ENCODE data around the gene HOXA6. TPM values are rescaled to one million over a fixed set of nuclear protein-coding genes. Genes with fewer than 3 reads are reported as not detected.

HOXA6 gene
- total RNA-seq, 1 experiment from 2014 or later = not detected

DNA sequence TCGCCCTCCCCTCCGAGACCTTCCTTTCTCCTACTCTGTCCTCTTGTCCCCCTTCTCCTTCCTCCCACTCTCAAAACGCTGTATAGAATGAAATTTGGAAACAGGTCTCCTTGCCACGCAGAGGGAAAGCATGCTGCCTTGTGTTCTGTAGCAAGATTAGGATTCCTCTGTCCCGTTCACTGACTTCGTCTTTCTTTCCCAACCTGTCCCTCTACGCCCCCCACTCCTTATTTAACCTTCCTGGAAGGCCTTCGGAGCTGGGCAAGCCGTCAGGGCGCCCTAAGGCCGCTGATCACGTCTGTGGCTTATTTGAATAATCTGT lies 16.4 kb upstream of the HOXA6 start:
- Mint-ChIP-seq H3K36me3 (no peaks in the 10 kb centered on the region), H3K27ac (no peak overlapping the region), H3K4me3 (peak overlapping the region; percentile 46; the same call in 1 of the 2 replicates), H3K27me3 (ENCODE audit: low read depth) (peaks cover 100% of the 10 kb centered on the region), H3K9me3 (no peaks in the 10 kb centered on the region), H3K4me1 (peaks cover 16% of the 10 kb centered on the region)
- POLR2A ChIA-PET = no interaction called here
- TF ChIP-seq ZBTB21 (CRISPR knock-in tag; IDR thresholded peaks at IDR 0.05; ENCODE audit: borderline replicate concordance) (no peak), STAT6 (CRISPR knock-in tag; conservative IDR thresholded peaks at IDR 0.05; ENCODE audit: low read depth) (no peak), JUN (CRISPR knock-in tag; IDR thresholded peaks at IDR 0.05) (no peak), USF2 (CRISPR knock-in tag; IDR thresholded peaks at IDR 0.05) (no peak), SMAD3 (CRISPR knock-in tag; IDR thresholded peaks at IDR 0.05; ENCODE audit: borderline replicate concordance) (no peak), TEAD4 (CRISPR knock-in tag; IDR thresholded peaks at IDR 0.05) (no peak), NR3C1 (CRISPR knock-in tag; conservative IDR thresholded peaks at IDR 0.05; ENCODE audit: low read depth) (no peak), ESRRA (CRISPR knock-in tag; IDR thresholded peaks at IDR 0.05; ENCODE audit: borderline replicate concordance) (no peak), ZNF396 (CRISPR knock-in tag; IDR thresholded peaks at IDR 0.05; ENCODE audit: borderline replicate concordance) (no peak), JAZF1 (CRISPR knock-in tag; IDR thresholded peaks at IDR 0.05) (no peak)
- TF ChIP-seq, protein P1, sequence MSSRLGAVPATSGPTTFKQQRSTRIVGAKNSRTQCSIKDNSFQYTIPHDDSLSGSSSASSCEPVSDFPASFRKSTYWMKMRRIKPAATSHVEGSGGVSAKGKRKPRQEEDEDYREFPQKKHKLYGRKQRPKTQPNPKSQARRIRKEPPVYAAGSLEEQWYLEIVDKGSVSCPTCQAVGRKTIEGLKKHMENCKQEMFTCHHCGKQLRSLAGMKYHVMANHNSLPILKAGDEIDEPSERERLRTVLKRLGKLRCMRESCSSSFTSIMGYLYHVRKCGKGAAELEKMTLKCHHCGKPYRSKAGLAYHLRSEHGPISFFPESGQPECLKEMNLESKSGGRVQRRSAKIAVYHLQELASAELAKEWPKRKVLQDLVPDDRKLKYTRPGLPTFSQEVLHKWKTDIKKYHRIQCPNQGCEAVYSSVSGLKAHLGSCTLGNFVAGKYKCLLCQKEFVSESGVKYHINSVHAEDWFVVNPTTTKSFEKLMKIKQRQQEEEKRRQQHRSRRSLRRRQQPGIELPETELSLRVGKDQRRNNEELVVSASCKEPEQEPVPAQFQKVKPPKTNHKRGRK (CRISPR knock-in tag; IDR thresholded peaks at IDR 0.05; ENCODE audit: borderline replicate concordance) = no peak
- TF ChIP-seq, protein P2, sequence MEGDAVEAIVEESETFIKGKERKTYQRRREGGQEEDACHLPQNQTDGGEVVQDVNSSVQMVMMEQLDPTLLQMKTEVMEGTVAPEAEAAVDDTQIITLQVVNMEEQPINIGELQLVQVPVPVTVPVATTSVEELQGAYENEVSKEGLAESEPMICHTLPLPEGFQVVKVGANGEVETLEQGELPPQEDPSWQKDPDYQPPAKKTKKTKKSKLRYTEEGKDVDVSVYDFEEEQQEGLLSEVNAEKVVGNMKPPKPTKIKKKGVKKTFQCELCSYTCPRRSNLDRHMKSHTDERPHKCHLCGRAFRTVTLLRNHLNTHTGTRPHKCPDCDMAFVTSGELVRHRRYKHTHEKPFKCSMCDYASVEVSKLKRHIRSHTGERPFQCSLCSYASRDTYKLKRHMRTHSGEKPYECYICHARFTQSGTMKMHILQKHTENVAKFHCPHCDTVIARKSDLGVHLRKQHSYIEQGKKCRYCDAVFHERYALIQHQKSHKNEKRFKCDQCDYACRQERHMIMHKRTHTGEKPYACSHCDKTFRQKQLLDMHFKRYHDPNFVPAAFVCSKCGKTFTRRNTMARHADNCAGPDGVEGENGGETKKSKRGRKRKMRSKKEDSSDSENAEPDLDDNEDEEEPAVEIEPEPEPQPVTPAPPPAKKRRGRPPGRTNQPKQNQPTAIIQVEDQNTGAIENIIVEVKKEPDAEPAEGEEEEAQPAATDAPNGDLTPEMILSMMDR (IDR thresholded peaks at IDR 0.05) = no peak
- ATAC-seq (no peak), DNase-seq (ENCODE audit: low spot score) (no peak)
- CTCF ChIA-PET = interaction anchor here (0.8 kb wide), 1 partner anchor 21 kb away, joined by 5 read pairs; the partner anchor contains the start of gene HOXA5

DNA sequence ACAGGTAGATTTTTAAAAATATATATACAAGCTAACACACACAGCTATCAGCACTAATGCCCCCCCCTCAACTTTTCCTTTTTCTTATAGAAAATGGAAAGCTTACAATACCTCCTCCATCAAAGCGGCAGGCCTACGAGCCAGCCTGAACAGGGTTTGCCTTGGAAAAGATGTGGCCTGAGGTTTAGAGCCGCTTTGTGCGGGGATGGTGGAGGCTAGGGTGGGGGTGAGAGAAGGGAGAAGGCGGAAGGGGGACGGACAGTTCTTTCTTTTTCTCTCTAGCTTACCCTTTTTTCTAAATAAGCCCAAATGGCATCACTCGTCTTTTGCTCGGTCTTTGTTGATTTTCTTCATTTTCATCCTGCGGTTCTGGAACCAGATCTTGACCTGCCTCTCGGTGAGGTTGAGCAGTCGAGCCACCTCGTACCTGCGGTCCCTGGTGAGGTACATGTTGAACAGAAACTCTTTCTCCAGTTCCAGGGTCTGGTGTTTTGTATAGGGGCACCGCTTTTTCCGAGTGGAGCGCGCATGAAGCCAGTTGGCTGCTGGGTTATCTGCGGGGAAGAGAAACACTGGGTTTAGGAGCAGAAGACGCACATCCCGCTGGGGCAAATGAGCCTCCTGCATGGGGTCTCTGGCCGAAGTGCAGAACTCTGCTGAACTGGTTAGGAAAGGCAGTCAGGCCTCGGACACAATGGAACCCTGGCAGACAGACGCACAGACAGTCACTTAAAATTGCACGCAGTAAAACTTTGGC lies 15.9 kb upstream of the HOXA6 start:
- ATAC-seq (no peak), DNase-seq (ENCODE audit: low spot score) (peak; percentile 11)
- Mint-ChIP-seq H3K27me3 (ENCODE audit: low read depth) (peaks cover 100% of the 10 kb centered on the region), H3K4me1 (peaks cover 12% of the 10 kb centered on the region), H3K4me3 (no peak overlapping the region), H3K9me3 (no peaks in the 10 kb centered on the region), H3K36me3 (no peaks in the 10 kb centered on the region), H3K27ac (no peak overlapping the region)
- ChIA-PET POLR2A (no interaction called here), CTCF (interaction anchor here (0.8 to 3.1 kb wide), 2 partner anchors 12 to 20 kb away, joined by 5 to 74 read pairs; partner anchors contain the start of genes HOXA3 and HOXA5)
- no peak for TF ChIP-seq CREM (CRISPR knock-in tag; IDR thresholded peaks at IDR 0.05)
- TF ChIP-seq, protein P3, sequence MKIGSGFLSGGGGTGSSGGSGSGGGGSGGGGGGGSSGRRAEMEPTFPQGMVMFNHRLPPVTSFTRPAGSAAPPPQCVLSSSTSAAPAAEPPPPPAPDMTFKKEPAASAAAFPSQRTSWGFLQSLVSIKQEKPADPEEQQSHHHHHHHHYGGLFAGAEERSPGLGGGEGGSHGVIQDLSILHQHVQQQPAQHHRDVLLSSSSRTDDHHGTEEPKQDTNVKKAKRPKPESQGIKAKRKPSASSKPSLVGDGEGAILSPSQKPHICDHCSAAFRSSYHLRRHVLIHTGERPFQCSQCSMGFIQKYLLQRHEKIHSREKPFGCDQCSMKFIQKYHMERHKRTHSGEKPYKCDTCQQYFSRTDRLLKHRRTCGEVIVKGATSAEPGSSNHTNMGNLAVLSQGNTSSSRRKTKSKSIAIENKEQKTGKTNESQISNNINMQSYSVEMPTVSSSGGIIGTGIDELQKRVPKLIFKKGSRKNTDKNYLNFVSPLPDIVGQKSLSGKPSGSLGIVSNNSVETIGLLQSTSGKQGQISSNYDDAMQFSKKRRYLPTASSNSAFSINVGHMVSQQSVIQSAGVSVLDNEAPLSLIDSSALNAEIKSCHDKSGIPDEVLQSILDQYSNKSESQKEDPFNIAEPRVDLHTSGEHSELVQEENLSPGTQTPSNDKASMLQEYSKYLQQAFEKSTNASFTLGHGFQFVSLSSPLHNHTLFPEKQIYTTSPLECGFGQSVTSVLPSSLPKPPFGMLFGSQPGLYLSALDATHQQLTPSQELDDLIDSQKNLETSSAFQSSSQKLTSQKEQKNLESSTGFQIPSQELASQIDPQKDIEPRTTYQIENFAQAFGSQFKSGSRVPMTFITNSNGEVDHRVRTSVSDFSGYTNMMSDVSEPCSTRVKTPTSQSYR (CRISPR knock-in tag; IDR thresholded peaks at IDR 0.05) = no peak
- TF ChIP-seq ZBTB21 (CRISPR knock-in tag; IDR thresholded peaks at IDR 0.05; ENCODE audit: borderline replicate concordance) = no peak
- no peak for TF ChIP-seq ESRRA (CRISPR knock-in tag; IDR thresholded peaks at IDR 0.05; ENCODE audit: borderline replicate concordance)
- TF ChIP-seq ZBTB43 (CRISPR knock-in tag; IDR thresholded peaks at IDR 0.05) = no peak
- no peak for TF ChIP-seq EMX1 (CRISPR knock-in tag; IDR thresholded peaks at IDR 0.05)
- no peak for TF ChIP-seq NFATC4 (CRISPR knock-in tag; IDR thresholded peaks at IDR 0.05)
